Activated T-cell treated with anti-CD3 and anti-CD28 coated beads for 24 hours (primary cell): Measurements from ENCODE around the gene MTREX.
A peak's percentile ranks its signal among the peaks of the same experiment; 100 is the strongest.
"Not testable (repeated sequence)": the region's sequence is repeated elsewhere in the genome, so short reads cannot be mapped to it uniquely, and the experiment has no call there.

Experiments
- DNase-seq: peaks from one replicate; pipeline ENCODE4 v3.0.0-alpha.2; 2020; ENCODE audit warnings: low read depth

The MTREX gene

GRCh38 chr5:55307383-55308253 lies at the start of gene MTREX, which contains the start of gene DHX29:
MTREX (plus strand) TSS chr5:55307989; CDS start chr5:55308014, 25 bp downstream.
DHX29 (minus strand) TSS chr5:55307694; CDS start chr5:55307573, 121 bp downstream.
- peak; percentile 83 for DNase-seq

GRCh38 chr5:55258339-55258738 lies 49.5 kb upstream of the MTREX start:
- DNase-seq = no peak

DNA sequence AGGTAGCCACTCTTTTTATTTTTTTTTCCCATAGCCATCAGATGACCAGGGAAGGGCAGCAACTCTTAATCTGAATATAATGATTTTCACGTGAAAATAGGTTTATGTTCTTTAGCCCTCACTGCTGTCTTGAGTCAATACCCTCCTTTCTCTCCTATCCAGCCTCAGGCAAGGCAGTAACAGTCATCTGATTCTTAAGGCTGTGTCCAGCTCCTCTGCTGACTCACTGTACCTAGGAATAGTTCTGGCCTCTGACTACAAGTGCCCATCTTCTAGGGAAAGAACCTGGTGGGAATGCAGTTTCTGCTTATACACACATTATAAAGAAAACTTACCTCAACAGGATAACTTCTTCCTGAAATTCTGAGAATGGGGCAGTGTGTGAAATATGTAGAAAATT lies 31.0 kb upstream of the MTREX start:
- DNase-seq = no peak

DNA sequence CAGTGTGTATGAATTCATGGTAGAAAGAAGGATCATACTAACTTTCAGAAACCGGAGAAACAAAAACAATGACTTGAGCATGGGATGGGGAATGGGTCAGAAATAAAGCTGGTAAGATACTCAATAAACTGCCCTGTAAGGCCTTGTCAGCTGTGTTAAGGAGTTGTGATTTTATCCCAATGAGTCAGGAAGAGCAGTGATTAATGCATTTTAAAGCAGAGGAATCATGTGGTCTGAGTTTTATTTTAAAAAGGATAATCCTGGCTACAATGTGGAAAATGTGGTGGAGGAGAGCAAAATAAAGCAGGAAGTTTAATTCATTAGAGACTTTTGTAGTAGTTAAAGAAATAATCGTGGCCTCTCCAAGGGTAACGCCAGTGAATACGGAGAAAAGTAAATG lies 29.0 kb upstream of the MTREX start:
- no peak for DNase-seq

DNA sequence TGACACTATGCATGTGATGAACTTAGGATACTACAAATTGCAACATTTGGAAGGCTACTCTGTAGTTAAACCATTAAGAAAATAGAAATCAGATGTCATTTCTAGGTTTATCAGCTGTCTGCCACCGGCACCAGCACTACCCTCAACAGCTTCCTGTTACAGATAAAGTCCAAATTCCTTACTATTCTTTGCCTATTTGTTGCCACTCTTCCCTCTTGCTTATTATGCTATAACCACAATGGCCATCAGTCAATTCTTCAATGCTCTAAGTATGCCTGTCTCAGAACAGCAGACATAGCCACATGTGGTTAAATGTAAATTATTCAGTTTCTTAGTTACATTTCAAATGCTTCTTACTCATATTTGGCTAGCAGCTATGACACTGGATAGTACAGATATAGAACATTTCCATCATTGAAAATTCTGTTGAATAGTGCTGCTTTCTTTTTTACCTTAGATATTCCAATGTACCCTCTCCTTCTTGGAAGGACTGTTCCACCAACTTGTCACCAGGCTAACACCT lies 21.3 kb upstream of the MTREX start:
- DNase-seq = no peak

- DNase-seq = no peak
These were observed 18.0 kb upstream of the MTREX start for GRCh38 chr5:55289808-55290207.

DNA sequence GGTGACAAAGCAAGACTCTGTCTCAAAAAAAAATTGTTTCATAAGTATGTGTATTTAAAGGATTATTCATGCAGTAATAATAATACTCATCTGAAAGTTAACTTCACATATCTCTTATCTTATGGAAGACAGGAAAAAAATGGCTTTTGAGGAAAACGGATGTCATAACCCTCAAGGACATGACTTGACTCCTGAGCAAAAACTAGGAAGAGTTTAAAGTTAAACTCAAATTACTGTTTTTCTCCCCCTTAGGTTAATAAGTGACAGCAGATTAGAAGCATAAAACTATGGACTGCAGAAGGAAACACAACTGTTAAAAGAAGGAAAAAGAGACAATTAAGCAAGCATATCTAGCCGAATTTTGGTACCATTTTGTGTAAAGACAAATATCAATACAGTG lies 16.8 kb upstream of the MTREX start:
- DNase-seq = no peak

GRCh38 chr5:55294935-55295334 lies 12.9 kb upstream of the MTREX start:
- no peak for DNase-seq

GRCh38 chr5:55300890-55301289 lies 6.9 kb upstream of the MTREX start:
- DNase-seq = no peak

GRCh38 chr5:55303238-55303690 lies 4.5 kb upstream of the MTREX start:
- no peak for DNase-seq

DNA sequence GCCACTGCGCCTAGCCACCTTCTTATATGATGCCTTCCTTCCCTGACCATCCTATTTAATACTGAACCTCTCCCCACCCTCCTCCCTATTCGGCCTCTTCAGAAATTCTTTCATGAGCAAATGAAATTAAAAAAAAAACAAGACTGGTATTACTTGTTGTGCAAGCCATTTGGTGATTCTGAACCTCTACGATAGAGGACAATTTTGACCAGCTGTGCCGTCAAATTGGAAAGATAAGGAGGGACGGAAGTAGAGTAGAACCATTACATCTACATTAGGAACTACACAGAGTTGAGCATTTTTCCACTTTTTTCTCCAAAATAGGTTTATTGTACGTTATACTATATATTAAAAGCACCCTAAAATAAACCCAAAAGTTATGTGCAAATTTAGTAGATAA lies 3.2 kb upstream of the MTREX start:
- no peak for DNase-seq

- DNase-seq = no peak
These were observed 2.4 kb upstream of the MTREX start for GRCh38 chr5:55305345-55305744.

- DNase-seq = no peak
These were observed 977 bp upstream of the MTREX start for GRCh38 chr5:55306641-55307382.

DNA sequence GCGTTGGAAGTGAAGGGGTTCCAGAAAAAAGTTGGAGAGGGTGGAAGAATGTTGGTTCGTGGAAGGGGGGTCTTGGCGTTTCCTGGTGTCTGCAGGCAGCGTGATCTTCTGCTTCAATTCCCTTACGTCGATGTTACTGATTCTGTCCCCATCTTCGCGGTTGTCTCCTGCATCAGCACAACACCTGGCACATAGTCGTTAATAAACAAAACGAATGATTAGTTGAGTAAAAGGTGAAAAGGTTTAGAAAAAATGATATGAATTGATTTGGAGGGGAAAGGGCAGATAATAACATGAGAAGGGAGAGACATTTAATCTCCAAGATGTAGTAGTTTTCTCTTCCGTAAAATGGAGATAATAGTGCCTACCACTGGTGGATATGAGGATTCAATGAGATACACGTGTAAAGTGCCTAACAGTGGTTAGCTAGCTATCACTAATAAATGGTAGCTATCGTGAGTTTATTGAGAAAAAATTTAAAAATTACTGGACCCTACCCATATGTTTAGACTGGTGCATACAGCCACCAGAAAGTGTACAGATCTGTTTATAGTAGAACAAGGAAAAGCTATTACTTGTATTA lies 556 bp downstream of the MTREX start:
- DNase-seq = no peak

- no peak for DNase-seq
These were observed 6.3 kb downstream of the MTREX start for GRCh38 chr5:55313870-55314617.

DNA sequence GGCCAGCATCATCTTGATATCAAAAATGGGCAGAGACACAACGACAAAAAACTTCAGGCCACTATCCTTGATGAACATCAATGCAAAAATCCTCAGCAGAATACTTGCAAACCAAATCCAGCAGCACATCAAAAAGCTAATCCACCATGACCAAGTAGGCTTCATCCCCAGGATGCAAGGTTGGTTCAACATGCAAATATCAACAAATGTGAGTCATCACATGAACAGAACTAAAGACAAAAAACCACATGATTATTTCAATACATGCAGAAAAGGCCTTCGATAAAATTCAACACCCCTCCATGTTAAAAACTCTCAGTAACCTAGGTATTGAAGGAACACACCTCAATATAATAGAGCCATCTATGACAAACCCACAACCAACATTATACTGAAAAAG lies 8.5 kb downstream of the MTREX start:
- DNase-seq = no peak

DNA sequence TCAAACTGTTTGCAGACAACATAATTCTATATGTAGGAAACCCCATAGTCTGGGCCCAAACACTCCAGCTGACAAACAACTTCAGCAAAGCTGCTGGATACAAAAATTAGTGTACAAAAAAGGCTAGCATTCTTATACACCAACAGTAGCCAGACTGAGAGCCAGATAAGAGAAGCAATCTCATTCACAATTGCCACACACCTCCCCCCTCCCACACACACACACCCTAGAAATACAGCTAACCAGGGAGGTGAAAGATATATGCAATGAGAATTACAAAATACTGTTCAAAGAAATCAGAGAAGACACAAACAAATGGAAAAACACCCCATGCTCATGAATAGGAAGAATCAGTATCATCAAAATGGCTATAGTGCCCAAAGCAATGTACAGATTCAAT lies 9.0 kb downstream of the MTREX start:
- no peak for DNase-seq

- not testable (repeated sequence) for DNase-seq
These were observed 10.4 kb downstream of the MTREX start for GRCh38 chr5:55318237-55318636.

- no peak for DNase-seq
These were observed 11.7 kb downstream of the MTREX start for GRCh38 chr5:55319491-55319890.

GRCh38 chr5:55320571-55320970 lies 12.8 kb downstream of the MTREX start:
- no peak for DNase-seq

DNA sequence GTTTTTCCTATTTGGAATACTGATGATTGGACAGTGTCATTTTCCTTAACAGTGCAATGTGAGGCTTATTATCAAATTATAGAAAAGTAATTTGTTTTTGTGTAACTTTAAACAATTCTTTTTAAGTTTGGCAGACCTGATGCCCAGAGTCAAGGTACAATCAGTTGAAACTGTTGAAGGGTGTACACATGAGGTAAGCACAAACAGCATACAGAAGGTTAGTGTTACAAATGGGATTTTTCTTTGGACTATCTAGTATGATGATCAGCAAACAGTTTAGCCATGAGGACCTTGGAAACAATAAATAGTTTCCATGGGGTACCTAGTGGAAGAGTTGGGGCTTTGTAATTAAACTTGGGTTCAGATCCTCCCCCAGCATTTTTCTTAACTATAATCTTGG lies 16.2 kb downstream of the MTREX start:
- DNase-seq = no peak
